ENCODE data around the gene ADAMTS6. TPM values are rescaled to one million over a fixed set of nuclear protein-coding genes. Genes with fewer than 3 reads are reported as not detected.

Gene ADAMTS6
- total RNA-seq, 2 donors from 2014 or later, result 0.91 to 20.7 TPM

- intact Hi-C loops (cut with DNase I), result no loop called here
- Histone ChIP-seq H3K9me3 (no peaks in the 10 kb centered on the region), H3K4me3 (no peak overlapping the region), H3K27me3 (replicated peaks; ENCODE audit: insufficient read depth) (no peaks in the 10 kb centered on the region), H3K4me1 (replicated peaks) (no peaks in the 10 kb centered on the region), H3K36me3 (no peaks in the 10 kb centered on the region), H3K27ac (no peak overlapping the region)
- 73% methylated on average over 3 of the region's 3 CpGs for WGBS
- DNase-seq (ENCODE audit: low spot score), result no peak
- no peak for TF ChIP-seq POLR2A (IDR thresholded peaks at IDR 0.05)
- no peak for TF ChIP-seq CTCF (IDR thresholded peaks at IDR 0.05)
- no peak for TF ChIP-seq POLR2AphosphoS5 (IDR thresholded peaks at IDR 0.05)
Measured at GRCh38 chr5:65468633-65469032, 13.1 kb downstream of the ADAMTS6 start.

- WGBS, result 56% methylated on average over 3 of the region's 3 CpGs
- H3K27ac ChIP-seq, result no peak overlapping the region
- TF ChIP-seq CTCF (IDR thresholded peaks at IDR 0.05) (no peak), POLR2AphosphoS5 (IDR thresholded peaks at IDR 0.05) (no peak), POLR2A (IDR thresholded peaks at IDR 0.05) (no peak)
- H3K36me3 ChIP-seq, result no peaks in the 10 kb centered on the region
- H3K27me3 ChIP-seq (replicated peaks; ENCODE audit: insufficient read depth), result no peaks in the 10 kb centered on the region
- H3K4me3 ChIP-seq, result no peak overlapping the region
- H3K9me3 ChIP-seq, result no peaks in the 10 kb centered on the region
- intact Hi-C loops (cut with DNase I), result no loop called here
- no peak for DNase-seq (ENCODE audit: low spot score)
- no peaks in the 10 kb centered on the region for H3K4me1 ChIP-seq (replicated peaks)
Measured at GRCh38 chr5:65462139-65462705, 19.5 kb downstream of the ADAMTS6 start.

GRCh38 chr5:65461490-65461889, 20.2 kb downstream of the ADAMTS6 start:
- no peaks in the 10 kb centered on the region for H3K36me3 ChIP-seq
- intact Hi-C loops (cut with DNase I), result no loop called here
- H3K4me1 ChIP-seq (replicated peaks), result no peaks in the 10 kb centered on the region
- no peak for DNase-seq (ENCODE audit: low spot score)
- H3K27me3 ChIP-seq (replicated peaks; ENCODE audit: insufficient read depth), result no peaks in the 10 kb centered on the region
- H3K9me3 ChIP-seq, result no peaks in the 10 kb centered on the region
- H3K27ac ChIP-seq, result no peak overlapping the region
- no peak for TF ChIP-seq CTCF (IDR thresholded peaks at IDR 0.05)
- TF ChIP-seq POLR2AphosphoS5 (IDR thresholded peaks at IDR 0.05), result no peak
- TF ChIP-seq POLR2A (IDR thresholded peaks at IDR 0.05), result no peak
- H3K4me3 ChIP-seq, result no peak overlapping the region

- Histone ChIP-seq H3K27ac (no peak overlapping the region), H3K9me3 (no peaks in the 10 kb centered on the region), H3K36me3 (no peaks in the 10 kb centered on the region), H3K4me3 (no peak overlapping the region), H3K4me1 (replicated peaks) (no peaks in the 10 kb centered on the region), H3K27me3 (replicated peaks; ENCODE audit: insufficient read depth) (no peaks in the 10 kb centered on the region)
- DNase-seq (ENCODE audit: low spot score), result no peak
- intact Hi-C loops (cut with DNase I), result no loop called here
- WGBS, result 79% methylated on average over 4 of the region's 4 CpGs
- TF ChIP-seq CTCF (IDR thresholded peaks at IDR 0.05) (no peak), POLR2AphosphoS5 (IDR thresholded peaks at IDR 0.05) (no peak), POLR2A (IDR thresholded peaks at IDR 0.05) (no peak)
Measured at GRCh38 chr5:65459995-65460394, 21.7 kb downstream of the ADAMTS6 start.

- H3K4me3 ChIP-seq, result no peak overlapping the region
- DNase-seq (ENCODE audit: low spot score), result no peak
- no peaks in the 10 kb centered on the region for H3K27me3 ChIP-seq (replicated peaks; ENCODE audit: insufficient read depth)
- H3K27ac ChIP-seq, result no peak overlapping the region
- TF ChIP-seq CTCF (IDR thresholded peaks at IDR 0.05) (no peak), POLR2A (IDR thresholded peaks at IDR 0.05) (no peak), POLR2AphosphoS5 (IDR thresholded peaks at IDR 0.05) (no peak)
- WGBS, result 88% methylated on average over 6 of the region's 6 CpGs
- intact Hi-C loops (cut with DNase I), result no loop called here
- H3K4me1 ChIP-seq (replicated peaks), result no peaks in the 10 kb centered on the region
- no peaks in the 10 kb centered on the region for H3K9me3 ChIP-seq
- no peaks in the 10 kb centered on the region for H3K36me3 ChIP-seq
Measured at GRCh38 chr5:65455064-65455463, 26.7 kb downstream of the ADAMTS6 start.
